ENCODE measurements around the gene DBP.
"Not testable (repeated sequence)": the region's sequence is repeated elsewhere in the genome, so short reads cannot be mapped to it uniquely, and the experiment has no call there.

DBP gene

DNA sequence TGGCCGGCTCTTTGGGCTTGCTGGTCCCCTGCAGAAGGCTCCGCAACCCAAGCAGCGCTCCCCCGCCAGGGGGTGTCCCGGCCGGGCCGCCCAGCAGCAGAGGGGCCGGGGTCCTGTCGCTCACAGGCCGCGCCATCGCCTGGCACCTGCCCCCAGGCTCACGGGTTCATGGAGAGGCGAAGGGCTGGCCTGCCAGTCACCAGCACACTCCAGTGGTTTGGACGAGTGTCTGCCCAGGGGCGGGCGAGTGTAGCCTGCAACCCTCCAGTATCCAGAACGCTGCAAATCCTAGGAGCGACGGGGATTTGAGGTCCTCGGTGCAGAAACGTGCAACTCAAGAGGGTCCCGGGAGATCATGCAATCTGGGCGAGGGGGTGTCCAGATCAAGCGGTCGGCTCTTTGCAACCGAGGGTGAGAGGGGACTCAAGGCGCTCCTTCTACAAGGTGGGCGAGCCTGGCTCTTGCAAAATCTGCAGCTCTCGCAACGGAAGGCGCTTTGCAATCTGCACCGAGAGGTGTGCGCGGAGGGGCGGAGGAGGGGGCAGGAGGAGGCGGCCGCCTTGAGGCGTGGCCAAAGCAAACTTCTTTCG, at the start of gene DBP:
Gene DBP (minus strand): TSS at position 521 of the 590 bp plus-strand sequence. CDS start 385 bp downstream, at position 136.
- in situ Hi-C loops (cut with MboI; ENCODE audit: low sequenced_read_pairs) = loop anchor here (25.0 kb wide), 1 partner anchor 325 kb away; the partner anchor contains the start of genes BAX and FTL

GRCh38 chr19:48686637-48687036, 49.5 kb upstream of the DBP start:
- in situ Hi-C loops (cut with MboI; ENCODE audit: low sequenced_read_pairs) = not testable (repeated sequence)

GRCh38 chr19:48686088-48686487, 48.9 kb upstream of the DBP start:
- in situ Hi-C loops (cut with MboI; ENCODE audit: low sequenced_read_pairs) = no loop called here

GRCh38 chr19:48685583-48685982, 48.4 kb upstream of the DBP start:
- in situ Hi-C loops (cut with MboI; ENCODE audit: low sequenced_read_pairs) = no loop called here

DNA sequence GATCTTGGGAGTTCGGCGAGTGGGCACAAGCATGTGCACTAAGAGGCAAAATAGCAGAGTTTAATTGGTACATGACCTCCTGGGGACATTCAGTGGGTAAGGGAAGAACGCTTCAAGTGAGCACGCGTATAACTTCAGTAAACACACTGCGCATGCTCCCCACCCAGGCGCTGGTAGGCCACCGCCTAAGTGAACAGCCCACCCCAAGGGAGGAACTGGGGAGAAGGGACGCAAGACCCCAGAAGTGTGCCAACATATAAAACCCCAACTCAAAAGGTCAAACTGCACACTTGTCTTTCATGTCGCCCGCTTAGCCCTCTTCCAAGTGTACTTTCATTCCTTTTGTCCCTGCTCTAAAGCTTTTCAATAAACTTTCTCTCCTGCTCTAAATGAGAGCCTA, 46.2 kb upstream of the DBP start:
- in situ Hi-C loops (cut with MboI; ENCODE audit: low sequenced_read_pairs) = no loop called here

DNA sequence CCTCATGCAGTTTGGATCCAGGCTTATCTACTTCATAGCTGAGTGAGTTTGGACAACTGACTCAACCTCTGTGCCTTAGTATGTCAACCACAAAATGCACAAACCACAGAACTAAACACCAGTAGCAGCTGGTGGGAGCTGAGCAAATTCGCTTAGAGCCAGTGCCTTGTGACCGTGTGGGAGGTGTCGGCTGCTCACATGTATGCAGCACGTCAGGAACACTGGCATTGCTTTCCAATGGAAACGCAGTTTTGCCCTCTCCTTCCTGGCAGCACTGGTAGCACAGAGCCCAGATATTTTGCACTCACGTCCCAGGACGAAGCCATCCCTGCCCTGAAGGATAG, 43.9 kb upstream of the DBP start:
- in situ Hi-C loops (cut with MboI; ENCODE audit: low sequenced_read_pairs) = no loop called here

DNA sequence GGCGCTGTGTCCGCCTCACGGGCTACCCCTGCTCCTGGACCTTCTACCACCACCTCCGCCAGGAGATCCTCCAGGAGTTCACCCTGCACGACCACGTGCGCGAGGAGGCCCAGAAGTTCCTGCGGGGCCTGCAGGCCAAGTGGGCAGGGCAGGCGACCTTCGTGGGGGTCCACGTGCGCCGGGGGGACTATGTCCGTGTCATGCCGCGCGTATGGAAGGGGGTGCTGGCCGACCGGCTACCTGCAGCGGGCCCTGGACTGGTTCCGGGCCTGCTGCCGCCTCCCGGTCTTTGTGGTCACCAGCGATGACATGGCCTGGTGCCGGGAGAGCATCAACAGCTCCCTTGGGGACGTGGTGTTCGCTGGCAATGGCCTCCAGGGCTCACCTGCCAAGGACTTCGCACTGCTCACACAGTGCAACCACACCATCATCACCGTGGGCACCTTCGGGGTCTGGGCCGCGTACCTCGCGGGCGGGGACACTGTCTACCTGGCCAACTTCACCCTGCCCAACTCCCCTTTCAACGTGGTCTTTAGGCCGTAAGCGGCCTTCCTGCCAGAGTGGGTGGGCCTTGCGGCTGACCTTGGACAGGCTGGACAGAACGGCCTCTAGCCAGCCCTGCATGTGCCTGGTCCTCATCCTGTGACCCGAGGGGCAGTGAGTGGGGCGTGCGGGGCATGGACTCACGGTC, 43.4 kb upstream of the DBP start:
- in situ Hi-C loops (cut with MboI; ENCODE audit: low sequenced_read_pairs) = no loop called here

DNA sequence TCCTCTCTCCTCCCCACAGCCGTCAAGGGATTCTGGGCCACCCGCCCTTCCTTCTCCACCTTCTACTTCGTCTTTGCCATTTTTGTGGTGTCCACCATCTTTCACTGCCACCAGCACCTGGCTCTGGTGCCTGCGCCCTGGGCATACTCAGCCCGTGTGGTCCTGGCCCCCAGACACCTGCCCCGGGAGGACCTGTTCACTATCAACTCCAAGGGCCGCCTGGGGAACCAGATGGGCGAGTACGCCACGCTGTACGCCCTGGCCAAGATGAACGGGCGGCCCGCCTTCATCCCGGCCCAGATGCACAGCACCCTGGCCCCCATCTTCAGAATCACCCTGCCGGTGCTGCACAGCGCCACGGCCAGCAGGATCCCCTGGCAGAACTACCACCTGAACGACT, 42.8 kb upstream of the DBP start:
- in situ Hi-C loops (cut with MboI; ENCODE audit: low sequenced_read_pairs) = not testable (repeated sequence)

DNA sequence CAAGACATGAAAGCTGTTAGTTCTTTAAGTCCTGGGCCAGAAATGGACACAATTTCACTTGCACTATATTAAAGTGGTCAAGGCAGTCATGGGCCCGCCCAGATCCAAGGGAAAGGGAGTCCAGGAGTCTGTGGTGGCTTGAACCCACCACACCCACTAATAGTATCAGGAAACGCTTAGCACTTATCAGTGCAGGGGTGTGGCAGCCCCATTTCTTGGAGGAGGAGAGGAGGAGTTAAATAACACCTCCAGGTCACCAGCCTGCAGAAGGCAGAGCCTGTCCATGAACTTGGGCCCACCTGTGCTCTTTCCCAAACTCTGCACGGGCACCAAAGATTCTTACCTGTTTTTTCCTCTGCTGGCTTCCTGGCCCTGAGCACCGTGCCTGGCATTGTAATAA, 41.0 kb upstream of the DBP start:
- in situ Hi-C loops (cut with MboI; ENCODE audit: low sequenced_read_pairs) = no loop called here

DNA sequence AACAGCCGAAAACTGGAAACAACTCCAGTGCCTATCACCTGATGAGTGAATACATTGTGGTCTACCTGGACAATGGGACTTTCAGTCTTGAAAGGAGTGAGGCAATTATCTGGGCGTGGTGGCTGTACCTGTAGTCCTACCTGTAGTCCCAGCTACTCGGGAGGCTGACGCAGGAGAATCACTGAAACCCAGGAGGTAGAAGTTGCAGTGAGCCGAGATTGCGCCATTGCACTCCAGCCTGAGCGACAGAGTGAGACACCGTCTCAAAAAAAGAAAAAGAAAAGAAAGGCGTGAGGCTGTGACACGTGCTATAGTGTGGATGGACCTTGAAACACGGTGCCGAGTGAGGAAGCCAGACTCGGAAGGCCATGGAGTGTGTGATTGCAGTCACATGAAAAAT, 39.7 kb upstream of the DBP start:
- in situ Hi-C loops (cut with MboI; ENCODE audit: low sequenced_read_pairs) = no loop called here

- in situ Hi-C loops (cut with MboI; ENCODE audit: low sequenced_read_pairs) = no loop called here
Observed at GRCh38 chr19:48676487-48676886, 39.3 kb upstream of the DBP start.

DNA sequence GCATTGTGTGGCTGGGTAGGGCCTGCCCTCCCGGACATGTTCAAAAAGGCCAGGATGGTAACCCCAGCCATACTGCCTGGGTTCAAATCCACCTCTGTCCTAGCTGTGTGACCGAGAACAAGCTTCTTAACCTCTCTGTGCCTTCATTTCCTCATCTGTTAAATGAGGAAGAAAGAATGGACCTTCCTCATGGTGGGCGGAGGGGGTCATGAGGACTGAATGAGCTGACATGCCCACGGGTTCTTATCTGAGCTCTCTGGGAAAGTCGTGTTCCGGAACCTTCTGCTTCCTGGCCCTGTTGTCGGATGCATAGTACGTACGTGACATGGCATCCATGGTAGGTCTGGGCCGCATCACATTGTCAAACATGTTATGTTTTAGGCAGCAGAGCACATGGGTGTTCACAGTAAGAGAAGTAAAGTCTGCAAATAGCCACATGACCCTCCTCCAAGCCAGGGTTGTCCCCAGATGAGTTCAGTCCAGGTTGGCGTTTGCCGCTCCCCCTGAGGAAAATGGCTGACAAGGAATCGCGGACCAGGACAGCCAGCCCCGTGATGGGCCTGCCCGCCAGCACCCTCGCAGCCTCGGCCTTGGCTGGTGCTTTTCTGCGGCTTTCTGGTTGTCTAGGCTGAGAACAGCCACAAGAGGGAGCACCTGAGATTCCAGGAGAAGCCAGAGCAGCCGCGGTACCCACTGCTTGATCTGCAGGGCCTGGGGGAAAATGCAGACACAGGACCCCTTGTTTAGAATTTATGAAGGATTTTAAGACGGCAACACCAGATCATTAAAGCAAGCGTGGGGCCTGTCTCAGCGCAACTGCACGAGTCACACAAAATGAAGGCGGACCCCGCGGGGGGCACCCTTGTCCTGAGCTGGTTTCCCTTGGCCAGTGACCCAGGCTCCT, 38.0 kb upstream of the DBP start:
- in situ Hi-C loops (cut with MboI; ENCODE audit: low sequenced_read_pairs) = no loop called here

DNA sequence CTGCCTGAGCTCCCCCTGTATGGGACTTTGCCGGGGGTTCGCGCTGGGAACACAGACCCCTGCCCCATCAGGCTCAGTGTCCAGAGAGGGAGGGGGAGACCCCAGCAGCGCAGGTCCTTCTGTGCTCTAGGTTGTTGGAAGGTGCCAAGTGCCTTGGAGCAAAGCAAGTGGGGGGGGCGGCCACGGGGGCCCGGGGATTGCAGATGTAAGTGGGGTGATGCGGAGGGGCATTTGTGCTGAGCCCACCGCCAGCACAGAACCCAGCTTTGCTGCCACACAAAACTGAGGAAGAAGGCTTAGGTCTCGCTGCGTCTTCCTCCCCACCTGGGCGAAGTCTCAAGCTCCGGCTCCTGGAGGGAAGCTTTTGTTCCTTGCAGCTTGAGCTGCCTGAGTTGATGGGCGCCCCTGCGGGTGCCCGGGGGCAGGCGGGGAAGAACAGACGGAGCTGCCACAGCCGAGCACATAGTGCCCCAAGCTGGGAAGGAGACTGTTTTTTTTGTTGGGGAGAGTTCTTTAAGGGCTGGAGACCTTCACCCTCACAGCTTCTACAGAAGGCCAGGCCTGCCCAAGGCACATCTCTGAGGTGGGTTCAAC, 37.1 kb upstream of the DBP start:
- in situ Hi-C loops (cut with MboI; ENCODE audit: low sequenced_read_pairs) = no loop called here

DNA sequence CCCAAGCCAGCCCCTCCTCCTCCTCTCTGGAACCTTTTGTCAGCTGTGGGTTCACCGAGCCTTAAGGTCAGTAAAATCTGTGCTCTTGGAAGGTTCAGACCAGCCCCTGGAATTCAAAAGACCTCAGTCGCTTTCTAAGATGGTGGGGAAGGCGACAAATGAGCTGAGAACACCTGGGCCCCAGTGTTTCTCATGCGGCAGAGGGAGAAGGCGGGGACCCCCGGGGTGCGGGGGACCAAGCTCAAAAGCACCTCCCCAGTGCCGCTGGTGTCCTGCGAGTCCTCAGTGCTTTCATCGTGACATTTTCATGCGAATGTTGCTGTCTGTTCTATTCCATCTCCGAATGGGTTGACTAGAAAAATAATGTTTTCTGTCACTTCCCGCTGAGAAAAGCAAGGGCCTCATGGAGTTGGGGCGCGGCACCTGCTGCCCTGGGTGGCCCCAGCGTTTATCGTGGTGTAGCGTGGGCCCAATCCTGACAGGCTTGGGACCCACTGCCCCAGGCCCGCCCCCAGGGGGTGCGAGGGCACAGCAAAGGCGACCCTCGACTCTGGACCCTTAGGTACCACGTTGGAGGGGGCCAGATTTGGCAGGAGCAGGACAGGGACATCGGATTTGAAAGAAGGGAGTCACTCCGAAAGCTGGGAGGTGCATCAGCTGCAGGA, 36.4 kb upstream of the DBP start:
- in situ Hi-C loops (cut with MboI; ENCODE audit: low sequenced_read_pairs) = no loop called here

- in situ Hi-C loops (cut with MboI; ENCODE audit: low sequenced_read_pairs) = no loop called here
Observed at GRCh38 chr19:48672994-48673393, 35.8 kb upstream of the DBP start, which contains the start of gene NTN5. Gene NTN5, minus strand, starts transcription at chr19:48673017. Its CDS starts 2,031 bp downstream, at chr19:48670986.

GRCh38 chr19:48671446-48671995, 34.3 kb upstream of the DBP start:
- in situ Hi-C loops (cut with MboI; ENCODE audit: low sequenced_read_pairs) = no loop called here

GRCh38 chr19:48670699-48671445, 33.7 kb upstream of the DBP start:
- in situ Hi-C loops (cut with MboI; ENCODE audit: low sequenced_read_pairs) = no loop called here

DNA sequence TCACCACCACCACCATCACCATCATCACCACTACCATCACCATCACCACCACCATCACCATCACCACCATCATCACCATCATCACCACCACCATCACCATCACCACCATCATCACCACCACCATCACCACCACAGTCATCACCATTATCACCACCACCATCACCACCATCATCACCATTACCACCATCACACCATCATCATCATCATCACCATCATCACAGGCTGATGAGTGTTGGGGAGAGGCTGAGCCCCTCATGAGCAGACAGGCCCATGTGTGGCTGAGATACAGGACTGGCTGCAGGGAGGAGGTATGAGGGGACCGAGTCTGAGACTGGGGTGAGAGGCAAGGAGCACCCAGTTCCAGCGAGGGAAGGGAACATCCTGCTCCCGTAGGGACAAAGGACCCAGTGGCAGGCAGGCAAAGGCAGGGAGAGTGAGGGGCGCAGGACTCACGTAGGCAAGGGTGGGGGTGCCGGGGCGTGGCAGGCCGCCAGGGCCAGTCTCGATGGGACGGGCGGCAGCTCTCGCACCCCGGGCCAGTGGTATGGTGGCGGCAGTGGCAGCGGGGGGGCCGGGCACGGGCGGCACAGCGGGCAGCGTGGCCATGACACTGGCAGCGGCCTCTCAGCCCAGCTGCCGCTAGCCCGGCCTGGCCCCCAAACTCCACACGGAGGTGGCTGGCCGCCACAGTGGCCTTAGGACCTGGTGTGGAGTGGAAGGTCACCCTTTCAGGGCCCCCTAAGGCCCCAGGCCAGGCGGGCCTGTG, 32.9 kb upstream of the DBP start:
- in situ Hi-C loops (cut with MboI; ENCODE audit: low sequenced_read_pairs) = no loop called here

- in situ Hi-C loops (cut with MboI; ENCODE audit: low sequenced_read_pairs) = no loop called here
Observed at GRCh38 chr19:48668761-48669160, 31.6 kb upstream of the DBP start.

Measured in HL-60/S4 treated with retinoic acid at 250 ng/mL for 4 days and 3 days (cell line).